ENCODE data around the gene DRP2. TPM values are rescaled to one million over a fixed set of nuclear protein-coding genes. Genes with fewer than 3 reads are reported as not detected.
A peak's percentile ranks its signal among the peaks of the same experiment; 100 is the strongest.

DRP2 gene
- total and polyA plus RNA-seq, 2 donors (not counting 1 experiment from before 2014, with no cell fraction given): 0.50 to 0.59 TPM

DNA sequence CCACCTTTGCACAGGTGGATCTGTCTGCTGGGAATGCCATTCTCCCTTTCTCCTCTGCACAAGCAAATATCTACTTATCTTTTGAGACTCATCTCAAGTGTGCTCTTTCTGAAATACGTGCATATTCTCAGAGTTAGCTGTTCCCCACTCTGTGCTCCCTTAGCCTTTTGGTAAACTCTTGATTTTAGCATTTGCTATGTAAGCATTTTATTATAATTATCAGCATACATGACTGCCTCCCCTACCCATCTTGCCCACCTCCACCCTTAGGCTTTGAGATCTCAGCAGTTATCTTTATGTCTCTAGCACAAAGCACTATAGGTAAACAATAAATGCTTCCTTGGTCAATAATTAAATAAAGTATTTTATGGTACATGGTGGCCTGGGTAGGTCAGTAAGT, 11.5 kb downstream of the DRP2 start:
- Histone ChIP-seq H2AFZ (ENCODE audit: low read length) (no peak overlapping the region), H3K27me3 (ENCODE audit: control insufficient read depth, insufficient read depth, low read length) (no peaks in the 10 kb centered on the region), H3K36me3 (ENCODE audit: control insufficient read depth, insufficient read depth, low read length) (no peaks in the 10 kb centered on the region), H3K4me1 (ENCODE audit: control insufficient read depth, extremely low read depth, insufficient read depth, low read length) (peaks cover 3% of the 10 kb centered on the region), H3K79me2 (ENCODE audit: control insufficient read depth, insufficient read depth, low read length) (no peaks in the 10 kb centered on the region), H3K27ac (ENCODE audit: insufficient read depth, low read length) (no peak overlapping the region), H4K20me1 (ENCODE audit: control insufficient read depth, extremely low read depth, insufficient read depth, low read length) (no peaks in the 10 kb centered on the region), H3K4me3 (replicated peaks in 1 of 4; ENCODE audit: control extremely low read depth in 1 of 4, insufficient read depth in 1 of 4, low read depth in 3 of 4, low read length in 4 of 4) (no peak overlapping the region), H3K4me2 (ENCODE audit: extremely low read depth, insufficient read depth, low read length) (no peak overlapping the region), H3K9me3 (ENCODE audit: control insufficient read depth, insufficient read depth, low read depth, low read length) (no peaks in the 10 kb centered on the region), H3K9ac (ENCODE audit: insufficient read depth, low read length) (no peak overlapping the region)
- TF ChIP-seq EZH2 (IDR thresholded peaks at IDR 0.05; ENCODE audit: low read length, missing control alignments): no peak
- TF ChIP-seq, protein P1, sequence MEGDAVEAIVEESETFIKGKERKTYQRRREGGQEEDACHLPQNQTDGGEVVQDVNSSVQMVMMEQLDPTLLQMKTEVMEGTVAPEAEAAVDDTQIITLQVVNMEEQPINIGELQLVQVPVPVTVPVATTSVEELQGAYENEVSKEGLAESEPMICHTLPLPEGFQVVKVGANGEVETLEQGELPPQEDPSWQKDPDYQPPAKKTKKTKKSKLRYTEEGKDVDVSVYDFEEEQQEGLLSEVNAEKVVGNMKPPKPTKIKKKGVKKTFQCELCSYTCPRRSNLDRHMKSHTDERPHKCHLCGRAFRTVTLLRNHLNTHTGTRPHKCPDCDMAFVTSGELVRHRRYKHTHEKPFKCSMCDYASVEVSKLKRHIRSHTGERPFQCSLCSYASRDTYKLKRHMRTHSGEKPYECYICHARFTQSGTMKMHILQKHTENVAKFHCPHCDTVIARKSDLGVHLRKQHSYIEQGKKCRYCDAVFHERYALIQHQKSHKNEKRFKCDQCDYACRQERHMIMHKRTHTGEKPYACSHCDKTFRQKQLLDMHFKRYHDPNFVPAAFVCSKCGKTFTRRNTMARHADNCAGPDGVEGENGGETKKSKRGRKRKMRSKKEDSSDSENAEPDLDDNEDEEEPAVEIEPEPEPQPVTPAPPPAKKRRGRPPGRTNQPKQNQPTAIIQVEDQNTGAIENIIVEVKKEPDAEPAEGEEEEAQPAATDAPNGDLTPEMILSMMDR (conservative IDR thresholded peaks at IDR 0.05 in 1 of 2, IDR thresholded peaks at IDR 0.05 in 1 of 2; ENCODE audit: low read depth in 1 of 2, low read length in 2 of 2): no peak
- no peak for DNase-seq (ENCODE audit: low read depth in 2 of 2)

DNA sequence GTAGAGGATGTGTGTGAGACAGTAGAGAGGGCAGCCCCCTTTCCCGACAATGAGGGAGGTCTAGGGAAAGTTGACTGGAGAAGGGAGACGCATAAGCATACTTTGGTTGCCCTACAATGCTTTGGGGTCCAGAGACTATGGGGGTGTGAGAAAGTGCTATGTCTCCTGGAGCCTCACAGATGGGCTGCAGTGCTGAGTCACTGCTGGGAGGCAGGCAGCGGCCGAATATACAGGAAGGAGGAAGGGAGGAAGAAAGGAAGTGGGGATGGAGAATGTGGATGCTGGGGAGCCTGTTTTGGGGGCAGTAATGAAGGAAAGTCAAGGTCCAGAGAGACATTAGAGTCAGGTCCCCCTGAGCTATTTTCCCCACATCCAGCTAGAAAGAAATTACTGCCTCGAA, 12.7 kb downstream of the DRP2 start:
- Histone ChIP-seq H4K20me1 (ENCODE audit: control insufficient read depth, extremely low read depth, insufficient read depth, low read length) (no peaks in the 10 kb centered on the region), H3K36me3 (ENCODE audit: control insufficient read depth, insufficient read depth, low read length) (no peaks in the 10 kb centered on the region), H3K27me3 (ENCODE audit: control insufficient read depth, insufficient read depth, low read length) (no peaks in the 10 kb centered on the region), H3K4me3 (replicated peaks in 1 of 4; ENCODE audit: control extremely low read depth in 1 of 4, insufficient read depth in 1 of 4, low read depth in 3 of 4, low read length in 4 of 4) (no peak overlapping the region), H3K79me2 (ENCODE audit: control insufficient read depth, insufficient read depth, low read length) (no peaks in the 10 kb centered on the region), H3K9me3 (ENCODE audit: control insufficient read depth, insufficient read depth, low read depth, low read length) (no peaks in the 10 kb centered on the region), H2AFZ (ENCODE audit: low read length) (no peak overlapping the region), H3K27ac (ENCODE audit: insufficient read depth, low read length) (no peak overlapping the region), H3K9ac (ENCODE audit: insufficient read depth, low read length) (no peak overlapping the region), H3K4me2 (ENCODE audit: extremely low read depth, insufficient read depth, low read length) (no peak overlapping the region), H3K4me1 (ENCODE audit: control insufficient read depth, extremely low read depth, insufficient read depth, low read length) (peaks cover 3% of the 10 kb centered on the region)
- TF ChIP-seq, protein P1 (conservative IDR thresholded peaks at IDR 0.05 in 1 of 2, IDR thresholded peaks at IDR 0.05 in 1 of 2; ENCODE audit: low read depth in 1 of 2, low read length in 2 of 2): no peak
- TF ChIP-seq EZH2 (IDR thresholded peaks at IDR 0.05; ENCODE audit: low read length, missing control alignments): no peak
- DNase-seq (ENCODE audit: low read depth in 2 of 2): peak in 1 of 2 donors; percentile 41

DNA sequence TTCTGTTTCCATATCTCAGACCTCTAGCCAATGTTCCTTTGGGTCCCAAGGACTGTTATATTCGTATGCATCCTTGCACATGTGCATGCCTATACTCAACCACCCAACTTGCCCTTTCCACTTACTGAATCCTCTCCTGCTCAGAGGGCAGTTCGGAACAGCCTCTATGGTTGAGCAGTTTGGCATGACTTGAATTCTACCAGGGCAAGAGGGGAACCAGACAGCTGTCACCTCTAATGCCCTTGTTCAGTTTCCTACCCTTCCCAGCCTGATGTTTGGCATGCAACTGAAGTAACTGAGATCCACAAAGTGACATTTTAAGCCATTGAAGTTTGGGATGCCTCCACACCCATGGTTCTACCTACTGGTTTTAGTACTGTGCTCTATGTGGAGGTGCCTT, 17.5 kb downstream of the DRP2 start:
- Histone ChIP-seq H3K9ac (ENCODE audit: insufficient read depth, low read length) (no peak overlapping the region), H3K4me1 (ENCODE audit: control insufficient read depth, extremely low read depth, insufficient read depth, low read length) (no peaks in the 10 kb centered on the region), H3K9me3 (ENCODE audit: control insufficient read depth, insufficient read depth, low read depth, low read length) (no peaks in the 10 kb centered on the region), H3K79me2 (ENCODE audit: control insufficient read depth, insufficient read depth, low read length) (no peaks in the 10 kb centered on the region), H3K36me3 (ENCODE audit: control insufficient read depth, insufficient read depth, low read length) (no peaks in the 10 kb centered on the region), H2AFZ (ENCODE audit: low read length) (no peak overlapping the region), H3K4me3 (replicated peaks in 1 of 4; ENCODE audit: control extremely low read depth in 1 of 4, insufficient read depth in 1 of 4, low read depth in 3 of 4, low read length in 4 of 4) (no peak overlapping the region), H3K27me3 (ENCODE audit: control insufficient read depth, insufficient read depth, low read length) (no peaks in the 10 kb centered on the region), H4K20me1 (ENCODE audit: control insufficient read depth, extremely low read depth, insufficient read depth, low read length) (no peaks in the 10 kb centered on the region), H3K27ac (ENCODE audit: insufficient read depth, low read length) (no peak overlapping the region), H3K4me2 (ENCODE audit: extremely low read depth, insufficient read depth, low read length) (no peak overlapping the region)
- TF ChIP-seq, protein P1 (conservative IDR thresholded peaks at IDR 0.05 in 1 of 2, IDR thresholded peaks at IDR 0.05 in 1 of 2; ENCODE audit: low read depth in 1 of 2, low read length in 2 of 2): no peak
- TF ChIP-seq EZH2 (IDR thresholded peaks at IDR 0.05; ENCODE audit: low read length, missing control alignments): no peak
- no peak for DNase-seq (ENCODE audit: low read depth in 2 of 2)
